GM12864 (cell line): ENCODE measurements around the gene ZCCHC2.

Source experiments
- DNase-seq: peaks from one replicate; pipeline ENCODE4 v3.0.0-alpha.2; 2011; ENCODE audit warnings: low read depth
- H3K4me3 ChIP-seq: 2 replicates; pipeline ENCODE4 v1.5.1; 2011; ENCODE audit warnings: mild to moderate bottlenecking, low read depth, low read length, control low read depth
- TF ChIP-seq, protein P1 (sequence below): IDR thresholded peaks from 2 replicates; pipeline ENCODE4 v1.5.1; 2011; ENCODE audit warnings: low read depth, mild to moderate bottlenecking, moderate library complexity, low read length, control low read depth, inconsistent platforms; ENCODE audit errors: missing control alignments

Gene ZCCHC2

DNA sequence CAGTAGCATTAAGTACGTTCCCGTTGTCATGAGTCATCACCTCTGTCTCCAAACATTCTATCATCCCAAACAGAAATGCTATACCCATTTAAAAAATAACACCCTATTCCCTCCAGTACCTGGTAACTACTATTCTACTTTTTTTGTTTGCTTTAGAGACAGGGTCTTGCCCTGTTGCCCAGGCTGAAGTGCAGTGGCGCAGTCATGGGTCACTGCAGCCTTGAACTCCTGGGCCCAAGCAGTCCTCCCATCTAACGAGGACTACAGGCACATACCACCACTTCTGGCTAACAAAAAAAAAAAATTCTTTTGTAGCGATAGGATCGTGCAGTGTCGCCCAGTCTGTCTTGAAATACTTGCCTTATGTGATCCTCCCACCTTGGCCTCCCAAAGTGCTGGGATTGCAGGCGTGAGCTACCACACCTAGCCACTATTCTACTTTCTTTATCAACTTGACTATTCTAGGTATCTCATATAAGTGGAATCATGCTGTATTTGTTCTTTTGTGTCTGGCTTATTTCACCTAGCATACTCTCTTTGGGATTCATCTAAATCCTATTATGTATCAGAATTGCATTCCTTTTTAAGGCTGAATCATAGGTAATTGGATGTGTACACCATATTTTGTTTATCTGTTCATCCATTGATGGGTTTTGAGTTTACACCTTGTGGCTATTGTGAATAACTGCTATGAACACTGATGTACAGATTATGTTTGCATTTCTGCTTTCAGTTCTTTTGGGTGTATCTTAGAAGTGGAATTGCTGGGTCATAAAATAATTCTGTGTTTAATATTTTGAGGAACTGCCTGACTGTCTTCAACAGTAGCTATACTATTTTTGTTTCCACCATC is 14.4 kb downstream of the ZCCHC2 start:
- H3K4me3 ChIP-seq: no peak overlapping the region
- TF ChIP-seq, protein P1, sequence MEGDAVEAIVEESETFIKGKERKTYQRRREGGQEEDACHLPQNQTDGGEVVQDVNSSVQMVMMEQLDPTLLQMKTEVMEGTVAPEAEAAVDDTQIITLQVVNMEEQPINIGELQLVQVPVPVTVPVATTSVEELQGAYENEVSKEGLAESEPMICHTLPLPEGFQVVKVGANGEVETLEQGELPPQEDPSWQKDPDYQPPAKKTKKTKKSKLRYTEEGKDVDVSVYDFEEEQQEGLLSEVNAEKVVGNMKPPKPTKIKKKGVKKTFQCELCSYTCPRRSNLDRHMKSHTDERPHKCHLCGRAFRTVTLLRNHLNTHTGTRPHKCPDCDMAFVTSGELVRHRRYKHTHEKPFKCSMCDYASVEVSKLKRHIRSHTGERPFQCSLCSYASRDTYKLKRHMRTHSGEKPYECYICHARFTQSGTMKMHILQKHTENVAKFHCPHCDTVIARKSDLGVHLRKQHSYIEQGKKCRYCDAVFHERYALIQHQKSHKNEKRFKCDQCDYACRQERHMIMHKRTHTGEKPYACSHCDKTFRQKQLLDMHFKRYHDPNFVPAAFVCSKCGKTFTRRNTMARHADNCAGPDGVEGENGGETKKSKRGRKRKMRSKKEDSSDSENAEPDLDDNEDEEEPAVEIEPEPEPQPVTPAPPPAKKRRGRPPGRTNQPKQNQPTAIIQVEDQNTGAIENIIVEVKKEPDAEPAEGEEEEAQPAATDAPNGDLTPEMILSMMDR: no peak
- no peak for DNase-seq

DNA sequence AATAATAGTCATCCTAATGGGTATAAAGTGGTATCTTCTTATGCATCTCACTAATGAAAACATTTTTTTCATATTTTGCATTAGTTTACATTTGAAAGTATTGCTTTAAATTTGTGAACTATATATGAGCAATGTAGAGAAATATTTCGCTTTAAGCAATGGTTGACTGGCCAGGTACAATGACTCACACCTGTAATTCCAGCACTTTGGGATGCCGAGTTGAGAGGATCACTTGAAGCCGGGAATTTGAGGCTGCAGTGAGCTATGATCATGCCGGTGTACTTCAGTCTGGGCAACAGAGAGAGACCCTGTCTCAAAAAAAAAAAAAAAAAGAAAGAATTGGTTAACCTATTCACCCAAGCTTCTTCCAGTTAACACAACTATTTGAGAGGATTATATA is 15.1 kb downstream of the ZCCHC2 start:
- no peak for DNase-seq
- TF ChIP-seq, protein P1: no peak
- no peak overlapping the region for H3K4me3 ChIP-seq

DNA sequence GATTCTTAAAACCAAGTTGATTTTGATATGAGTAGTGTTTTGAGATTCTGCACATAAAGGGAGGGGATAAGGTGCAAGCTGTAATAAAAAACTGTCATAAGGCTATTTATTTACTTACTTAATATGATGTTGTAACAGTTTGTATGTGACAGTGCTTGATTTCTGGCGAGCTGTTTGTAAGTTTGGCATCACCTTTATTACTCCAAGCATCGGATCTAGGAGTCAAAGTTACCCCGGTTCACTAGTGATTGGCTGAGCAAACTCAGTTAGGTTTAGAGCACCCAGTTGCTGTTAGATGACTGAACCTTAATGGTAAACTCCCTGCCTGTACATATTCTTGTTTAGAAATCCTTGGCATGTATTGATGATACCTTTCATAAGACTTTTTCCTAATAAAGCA is 16.1 kb downstream of the ZCCHC2 start:
- no peak overlapping the region for H3K4me3 ChIP-seq
- TF ChIP-seq, protein P1: no peak
- no peak for DNase-seq

DNA sequence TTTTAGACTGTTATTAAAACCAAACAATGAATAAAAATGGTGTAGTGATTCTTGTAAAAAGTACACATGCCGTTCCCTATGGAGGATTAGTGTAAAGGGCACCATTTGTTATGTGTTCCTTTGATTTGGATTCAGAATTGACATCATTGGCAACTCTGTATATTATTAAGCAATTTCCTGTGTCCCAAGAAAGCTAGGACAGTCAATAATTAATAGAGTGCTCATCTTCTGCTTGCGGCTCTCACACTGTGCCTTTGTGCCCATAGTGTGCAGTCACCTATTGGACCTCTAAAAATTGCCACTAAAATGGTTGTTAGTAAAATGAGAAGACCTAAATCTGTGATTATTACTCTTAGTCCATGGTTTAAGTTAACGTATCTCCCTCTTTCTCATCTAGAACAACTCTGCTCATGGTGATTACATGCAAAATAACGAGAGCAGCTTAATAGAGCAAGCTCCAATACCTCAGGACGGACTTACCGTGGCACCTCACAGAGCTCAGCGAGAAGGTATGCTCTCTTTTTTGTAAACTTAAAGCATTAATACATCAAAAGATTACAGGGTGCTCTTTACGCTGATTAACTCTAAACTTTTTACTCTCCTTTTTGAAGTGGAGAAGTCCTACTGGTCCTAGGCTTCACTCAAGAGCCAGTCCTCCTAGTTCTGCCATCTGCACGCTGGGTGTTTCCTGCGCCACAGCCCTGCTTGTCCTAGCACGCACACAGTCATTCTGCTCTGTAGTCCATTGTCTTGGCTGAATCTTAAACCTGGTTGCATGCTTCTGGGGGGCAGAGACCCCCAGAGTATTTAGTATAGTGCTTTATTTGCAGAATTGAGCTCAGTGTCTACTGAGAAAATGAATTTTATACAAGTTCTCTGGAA is 16.7 kb downstream of the ZCCHC2 start:
- TF ChIP-seq, protein P1: no peak
- no peak overlapping the region for H3K4me3 ChIP-seq
- DNase-seq: no peak

DNA sequence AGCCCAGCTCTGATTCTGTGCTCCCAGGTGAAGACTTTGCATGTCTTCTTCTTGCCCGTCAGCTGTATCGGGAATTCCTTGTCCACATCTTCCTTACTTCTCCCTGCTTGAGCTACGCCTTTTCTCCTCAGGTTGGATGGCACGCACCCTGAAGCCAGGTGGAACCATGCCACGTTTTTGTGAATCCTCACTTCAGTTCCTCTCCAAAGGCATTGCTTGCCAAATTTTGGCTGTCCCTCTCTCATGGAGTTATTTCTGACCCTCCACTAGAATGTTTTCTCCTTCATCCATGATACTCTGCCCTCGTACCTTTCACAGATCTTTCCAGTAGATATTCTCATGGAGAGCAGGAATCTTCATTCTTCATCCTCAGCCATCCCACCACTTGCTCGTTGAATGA is 20.2 kb downstream of the ZCCHC2 start:
- TF ChIP-seq, protein P1: no peak
- no peak for DNase-seq
- no peak overlapping the region for H3K4me3 ChIP-seq

DNA sequence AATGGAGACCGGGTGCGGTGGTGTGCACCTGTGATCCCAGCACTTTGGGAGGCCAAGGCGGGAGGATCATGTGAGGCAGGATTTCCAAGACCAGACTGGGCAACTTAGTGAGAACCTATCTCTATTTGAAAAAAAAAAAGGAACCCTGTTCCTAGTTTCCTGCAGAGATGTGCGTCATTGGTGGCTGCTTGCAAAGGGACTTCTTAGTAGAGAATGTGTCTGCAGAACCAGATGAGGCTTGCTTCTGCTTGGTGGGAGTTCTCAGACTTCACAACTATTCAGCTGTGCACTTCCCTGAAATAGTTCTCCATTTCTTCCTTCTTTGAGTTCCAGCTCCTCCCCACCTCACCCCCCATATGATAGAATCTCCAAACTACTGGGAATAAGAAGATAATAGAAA is 22.3 kb downstream of the ZCCHC2 start:
- TF ChIP-seq, protein P1: no peak
- no peak overlapping the region for H3K4me3 ChIP-seq
- no peak for DNase-seq
